HG02840 (cell line): Measurements from ENCODE around the gene PLXNB3.
"Not testable (repeated sequence)": the region's sequence is repeated elsewhere in the genome, so short reads cannot be mapped to it uniquely, and the experiment has no call there.

ENCODE experiments used
- ATAC-seq: cut with Tn5 transposase; IDR thresholded peaks from one replicate; pipeline ENCODE4 v1.9.1; 2021; ENCODE audit warnings: mild to moderate bottlenecking, moderate library complexity, moderate number of reproducible peaks; ENCODE audit not compliant: unreplicated experiment, low FRiP score

PLXNB3 gene

GRCh38 chrX:153731845-153732215 is 32.2 kb upstream of the PLXNB3 start:
- ATAC-seq = no peak

GRCh38 chrX:153732401-153732800 is 31.6 kb upstream of the PLXNB3 start:
- no peak for ATAC-seq

GRCh38 chrX:153733651-153734240 is 30.3 kb upstream of the PLXNB3 start:
- ATAC-seq = no peak

DNA sequence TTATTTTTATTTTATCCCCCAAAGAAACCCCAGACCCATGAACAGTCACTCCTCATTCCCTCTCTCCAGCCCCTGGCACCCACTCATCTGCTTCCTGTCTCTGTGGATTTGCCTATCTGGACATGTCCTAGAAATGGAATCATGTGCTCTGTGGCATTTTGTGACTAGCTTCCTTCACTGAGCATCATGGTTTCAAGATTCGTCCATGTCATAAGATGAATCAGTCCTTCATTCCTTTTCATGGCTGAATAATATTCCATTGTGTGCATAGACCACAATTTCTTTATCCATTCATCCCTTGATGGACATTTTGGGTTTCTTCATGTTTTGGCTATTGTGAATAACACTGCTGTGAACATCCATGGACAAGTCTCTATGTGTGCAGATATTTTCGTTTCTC is 29.2 kb upstream of the PLXNB3 start:
- ATAC-seq = no peak

DNA sequence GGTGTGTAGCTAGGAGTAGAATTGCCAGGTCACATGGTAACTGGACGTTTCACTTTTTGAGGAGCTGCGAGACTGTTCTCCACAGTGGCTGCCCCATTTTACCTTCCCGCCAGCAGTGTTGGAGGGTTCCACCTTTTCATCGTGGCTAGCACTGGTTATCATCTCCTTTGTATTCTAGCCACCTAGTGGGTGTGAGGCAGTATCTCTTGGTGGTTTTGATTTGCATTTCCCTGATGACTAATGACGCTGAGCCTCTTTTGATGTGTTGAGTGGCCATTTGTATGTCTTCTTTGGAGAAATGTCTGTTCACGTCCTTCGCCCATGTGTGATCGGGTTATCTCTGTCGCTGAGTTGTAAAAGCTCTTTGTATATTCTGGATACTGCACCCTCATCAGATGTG is 28.8 kb upstream of the PLXNB3 start:
- ATAC-seq = no peak

DNA sequence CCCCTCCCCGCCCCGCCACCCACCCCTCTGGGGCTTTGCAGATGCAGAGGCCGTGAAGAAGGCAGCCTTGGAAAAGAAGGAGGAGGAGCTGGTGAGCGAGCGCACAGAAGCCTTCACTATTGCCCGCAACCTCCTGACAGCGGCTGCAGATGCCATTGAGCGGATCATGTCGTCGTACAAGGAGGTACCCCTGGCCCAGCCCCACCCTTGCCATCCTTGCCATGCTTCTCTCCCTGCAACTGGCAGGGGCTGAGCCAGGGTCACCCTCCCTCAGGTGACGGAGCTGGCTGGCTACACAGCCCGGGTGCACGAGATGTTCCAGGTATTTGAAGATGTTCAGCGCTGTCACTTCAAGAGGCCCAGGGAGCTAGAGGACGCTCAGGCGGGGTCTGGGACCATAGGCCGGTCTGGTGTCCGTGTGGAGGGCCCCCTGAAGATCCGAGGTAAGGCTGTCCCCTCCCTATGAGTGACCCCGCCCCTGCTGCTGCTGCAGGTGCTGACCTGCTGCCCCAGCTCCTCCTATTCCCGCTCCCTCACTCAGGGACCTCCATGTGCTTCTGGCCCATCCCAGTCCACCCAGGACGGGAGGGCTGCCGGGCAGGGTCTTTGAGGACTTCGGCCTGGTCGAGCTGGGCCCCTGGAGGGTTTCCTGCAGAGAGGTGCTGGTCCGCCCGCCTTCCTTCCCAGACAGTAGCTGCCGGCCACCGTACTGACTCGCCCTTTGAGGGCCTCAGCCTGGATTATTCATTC is 27.8 kb upstream of the PLXNB3 start:
- no peak for ATAC-seq

- no peak for ATAC-seq
These were observed 27.1 kb upstream of the PLXNB3 start for GRCh38 chrX:153736871-153737441.

GRCh38 chrX:153738056-153738605 is 25.9 kb upstream of the PLXNB3 start:
- no peak for ATAC-seq

- ATAC-seq = no peak
These were observed 24.1 kb upstream of the PLXNB3 start for GRCh38 chrX:153739754-153740486.

DNA sequence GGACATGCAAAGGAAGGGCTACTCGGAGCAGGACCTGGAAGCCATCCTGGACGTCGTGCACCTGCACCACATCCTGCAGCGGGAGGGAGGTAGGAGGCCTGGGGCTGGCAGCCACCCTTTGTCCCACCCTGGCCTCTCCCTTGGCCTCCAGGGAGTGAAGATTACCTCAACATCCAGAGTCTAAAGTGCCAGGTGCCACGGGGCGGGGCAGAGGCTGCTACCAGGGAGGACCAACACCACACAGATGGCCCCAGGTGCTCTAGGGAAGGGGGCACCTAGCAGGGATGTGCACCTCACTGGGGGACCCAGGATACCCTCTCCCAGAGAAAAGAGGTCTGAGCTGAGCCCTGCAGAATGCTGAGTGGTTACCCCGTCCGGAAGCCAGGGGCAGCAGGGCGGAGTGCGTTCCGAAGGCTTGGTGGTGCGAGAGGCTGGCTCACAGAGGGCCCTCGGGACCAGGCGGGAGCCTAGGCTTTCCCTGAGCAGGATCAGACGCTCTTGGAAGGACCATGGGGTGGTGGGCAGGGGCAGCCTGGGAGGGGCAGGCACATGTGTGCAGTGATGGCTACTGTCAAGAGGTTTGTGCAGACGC is 23.3 kb upstream of the PLXNB3 start:
- no peak for ATAC-seq

DNA sequence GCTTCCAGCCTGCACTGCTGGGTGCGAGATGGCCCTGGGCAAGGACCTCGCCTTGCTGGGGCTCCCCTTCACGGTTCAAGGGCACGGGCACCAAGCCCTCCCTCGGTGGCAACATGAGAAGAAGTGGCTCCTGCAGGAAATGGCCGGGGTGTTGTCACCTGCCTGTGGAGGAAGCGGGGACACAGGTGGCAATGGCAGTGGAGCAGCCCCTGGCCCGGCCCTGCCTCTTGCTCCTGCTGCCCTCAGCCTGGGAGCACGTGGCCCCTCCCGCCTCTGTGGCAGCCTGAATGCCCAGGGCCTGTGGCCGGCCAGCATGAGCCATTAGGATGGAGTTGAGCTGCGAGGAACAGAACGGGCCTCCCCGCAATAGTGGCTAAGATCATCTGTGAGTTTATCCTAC is 22.6 kb upstream of the PLXNB3 start:
- no peak for ATAC-seq

- not testable (repeated sequence) for ATAC-seq
These were observed 21.9 kb upstream of the PLXNB3 start for GRCh38 chrX:153742111-153742510.

DNA sequence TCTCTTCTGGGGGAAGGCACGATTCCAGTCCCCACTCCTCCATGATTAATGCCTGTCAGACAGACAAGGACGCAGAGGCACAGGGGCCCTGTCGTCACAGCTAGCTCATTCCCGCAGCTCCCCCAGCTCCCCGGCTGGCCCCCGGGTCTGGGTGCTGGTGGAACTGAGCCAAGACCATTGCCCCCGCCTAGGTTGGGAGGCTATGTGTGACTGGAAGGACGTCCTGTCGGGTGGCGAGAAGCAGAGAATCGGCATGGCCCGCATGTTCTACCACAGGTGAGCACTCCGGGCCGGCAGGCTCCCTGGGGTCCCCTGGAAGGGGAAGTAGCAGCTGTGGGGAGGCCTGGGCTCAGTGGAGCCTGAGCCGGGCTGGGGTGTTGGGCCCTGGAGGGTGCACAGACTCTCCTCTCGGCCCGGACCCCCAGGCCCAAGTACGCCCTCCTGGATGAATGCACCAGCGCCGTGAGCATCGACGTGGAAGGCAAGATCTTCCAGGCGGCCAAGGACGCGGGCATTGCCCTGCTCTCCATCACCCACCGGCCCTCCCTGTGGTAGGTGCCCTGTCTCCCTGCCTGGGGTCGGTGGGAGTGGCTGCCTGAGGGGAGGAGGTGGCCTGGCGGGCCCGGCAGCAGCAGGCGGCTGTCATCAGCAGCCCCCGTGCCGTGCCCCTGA is 21.1 kb upstream of the PLXNB3 start:
- not testable (repeated sequence) for ATAC-seq

DNA sequence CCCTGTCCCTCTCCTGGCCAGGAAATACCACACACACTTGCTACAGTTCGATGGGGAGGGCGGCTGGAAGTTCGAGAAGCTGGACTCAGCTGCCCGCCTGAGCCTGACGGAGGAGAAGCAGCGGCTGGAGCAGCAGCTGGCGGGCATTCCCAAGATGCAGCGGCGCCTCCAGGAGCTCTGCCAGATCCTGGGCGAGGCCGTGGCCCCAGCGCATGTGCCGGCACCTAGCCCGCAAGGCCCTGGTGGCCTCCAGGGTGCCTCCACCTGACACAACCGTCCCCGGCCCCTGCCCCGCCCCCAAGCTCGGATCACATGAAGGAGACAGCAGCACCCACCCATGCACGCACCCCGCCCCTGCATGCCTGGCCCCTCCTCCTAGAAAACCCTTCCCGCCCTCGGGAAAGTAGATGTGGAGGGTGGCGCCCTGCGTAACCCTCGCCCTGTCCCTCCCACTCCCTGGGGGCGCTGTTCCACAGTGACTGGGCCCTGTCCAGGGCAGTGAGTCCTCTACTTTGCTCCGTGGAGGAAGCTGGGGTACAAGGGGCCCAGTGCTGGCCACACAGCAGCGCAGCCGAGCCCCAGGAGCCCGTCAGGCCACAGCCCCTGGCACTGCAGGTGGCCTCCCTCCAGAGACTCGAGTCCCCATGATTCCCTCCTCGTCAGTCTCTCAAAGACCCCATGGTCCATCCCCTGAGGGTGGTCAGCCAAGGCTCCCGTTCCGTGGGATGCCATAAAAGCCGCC is 20.4 kb upstream of the PLXNB3 start:
- ATAC-seq = not testable (repeated sequence)

- no peak for ATAC-seq
These were observed 19.6 kb upstream of the PLXNB3 start for GRCh38 chrX:153744210-153745066.

- not testable (repeated sequence) for ATAC-seq
These were observed 19.0 kb upstream of the PLXNB3 start for GRCh38 chrX:153745067-153745433.

DNA sequence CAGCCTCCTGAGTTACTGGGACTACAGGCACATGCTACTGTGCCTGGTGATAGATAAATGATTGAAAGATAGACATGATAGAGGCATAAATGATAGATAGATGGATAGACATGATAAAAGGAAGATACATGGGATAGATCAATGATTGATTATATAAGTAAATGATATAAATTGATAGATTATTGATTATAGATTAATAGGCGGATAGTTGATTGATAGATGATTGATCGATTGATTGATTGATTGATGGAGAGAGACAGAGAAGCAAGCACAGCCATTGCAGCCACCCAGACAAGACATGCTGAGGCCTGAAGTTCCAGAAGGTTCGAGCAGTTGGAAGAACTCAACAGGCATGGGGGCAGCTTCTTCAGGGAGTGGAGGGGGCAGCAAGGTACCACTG is 17.7 kb upstream of the PLXNB3 start:
- no peak for ATAC-seq

GRCh38 chrX:153746991-153747390 is 17.1 kb upstream of the PLXNB3 start:
- ATAC-seq = not testable (repeated sequence)

- ATAC-seq = not testable (repeated sequence)
These were observed 15.0 kb upstream of the PLXNB3 start for GRCh38 chrX:153749017-153749416.
